Measurements from ENCODE around the gene FARP2.
"Not testable (repeated sequence)": the region's sequence is repeated elsewhere in the genome, so short reads cannot be mapped to it uniquely, and the experiment has no call there.

The FARP2 gene

DNA sequence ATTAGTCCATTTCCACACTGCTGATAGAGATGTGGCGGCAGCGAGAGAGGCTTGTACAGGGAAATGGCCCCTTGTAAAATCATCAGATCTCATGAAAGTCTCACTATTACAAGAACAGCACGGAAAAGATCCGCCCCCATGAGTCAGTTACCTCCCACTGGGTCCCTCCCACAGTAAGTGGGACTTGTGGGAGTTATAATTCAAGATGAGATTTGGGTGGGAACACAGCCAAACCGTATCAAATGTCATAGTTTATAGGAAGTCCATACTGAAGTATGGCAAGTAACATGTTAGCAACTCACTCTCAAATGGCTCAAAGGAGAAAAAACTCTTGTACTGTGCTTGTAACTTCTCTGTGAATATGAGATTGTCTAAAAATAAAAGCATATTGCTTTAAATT lies 56.1 kb downstream of the FARP2 start (continued):
- TF ChIP-seq ISL1 (CRISPR knock-in tag; IDR thresholded peaks at IDR 0.05): no peak
- TF ChIP-seq RARB (CRISPR knock-in tag; IDR thresholded peaks at IDR 0.05): no peak
- TF ChIP-seq ZNF70 (CRISPR knock-in tag; IDR thresholded peaks at IDR 0.05): no peak
- TF ChIP-seq OSR1 (CRISPR knock-in tag; IDR thresholded peaks at IDR 0.05): no peak
- TF ChIP-seq, protein P1, sequence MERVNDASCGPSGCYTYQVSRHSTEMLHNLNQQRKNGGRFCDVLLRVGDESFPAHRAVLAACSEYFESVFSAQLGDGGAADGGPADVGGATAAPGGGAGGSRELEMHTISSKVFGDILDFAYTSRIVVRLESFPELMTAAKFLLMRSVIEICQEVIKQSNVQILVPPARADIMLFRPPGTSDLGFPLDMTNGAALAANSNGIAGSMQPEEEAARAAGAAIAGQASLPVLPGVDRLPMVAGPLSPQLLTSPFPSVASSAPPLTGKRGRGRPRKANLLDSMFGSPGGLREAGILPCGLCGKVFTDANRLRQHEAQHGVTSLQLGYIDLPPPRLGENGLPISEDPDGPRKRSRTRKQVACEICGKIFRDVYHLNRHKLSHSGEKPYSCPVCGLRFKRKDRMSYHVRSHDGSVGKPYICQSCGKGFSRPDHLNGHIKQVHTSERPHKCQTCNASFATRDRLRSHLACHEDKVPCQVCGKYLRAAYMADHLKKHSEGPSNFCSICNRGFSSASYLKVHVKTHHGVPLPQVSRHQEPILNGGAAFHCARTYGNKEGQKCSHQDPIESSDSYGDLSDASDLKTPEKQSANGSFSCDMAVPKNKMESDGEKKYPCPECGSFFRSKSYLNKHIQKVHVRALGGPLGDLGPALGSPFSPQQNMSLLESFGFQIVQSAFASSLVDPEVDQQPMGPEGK (CRISPR knock-in tag; IDR thresholded peaks at IDR 0.05; ENCODE audit: borderline replicate concordance): no peak
- no peak for TF ChIP-seq GLIS3 (CRISPR knock-in tag; IDR thresholded peaks at IDR 0.05)
- TF ChIP-seq, protein P2, sequence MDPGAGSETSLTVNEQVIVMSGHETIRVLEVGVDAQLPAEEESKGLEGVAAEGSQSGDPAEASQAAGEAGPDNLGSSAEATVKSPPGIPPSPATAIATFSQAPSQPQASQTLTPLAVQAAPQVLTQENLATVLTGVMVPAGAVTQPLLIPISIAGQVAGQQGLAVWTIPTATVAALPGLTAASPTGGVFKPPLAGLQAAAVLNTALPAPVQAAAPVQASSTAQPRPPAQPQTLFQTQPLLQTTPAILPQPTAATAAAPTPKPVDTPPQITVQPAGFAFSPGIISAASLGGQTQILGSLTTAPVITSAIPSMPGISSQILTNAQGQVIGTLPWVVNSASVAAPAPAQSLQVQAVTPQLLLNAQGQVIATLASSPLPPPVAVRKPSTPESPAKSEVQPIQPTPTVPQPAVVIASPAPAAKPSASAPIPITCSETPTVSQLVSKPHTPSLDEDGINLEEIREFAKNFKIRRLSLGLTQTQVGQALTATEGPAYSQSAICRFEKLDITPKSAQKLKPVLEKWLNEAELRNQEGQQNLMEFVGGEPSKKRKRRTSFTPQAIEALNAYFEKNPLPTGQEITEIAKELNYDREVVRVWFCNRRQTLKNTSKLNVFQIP (CRISPR knock-in tag; IDR thresholded peaks at IDR 0.05; ENCODE audit: borderline replicate concordance, low read depth): no peak
- TF ChIP-seq CSDC2 (CRISPR knock-in tag; IDR thresholded peaks at IDR 0.05): no peak
- no peak for TF ChIP-seq ZFP3 (CRISPR knock-in tag; IDR thresholded peaks at IDR 0.05)
- TF ChIP-seq ARNTL (CRISPR knock-in tag; IDR thresholded peaks at IDR 0.05; ENCODE audit: borderline replicate concordance, low read depth): no peak
- TF ChIP-seq TCF4 (CRISPR knock-in tag; IDR thresholded peaks at IDR 0.05; ENCODE audit: borderline replicate concordance): no peak

DNA sequence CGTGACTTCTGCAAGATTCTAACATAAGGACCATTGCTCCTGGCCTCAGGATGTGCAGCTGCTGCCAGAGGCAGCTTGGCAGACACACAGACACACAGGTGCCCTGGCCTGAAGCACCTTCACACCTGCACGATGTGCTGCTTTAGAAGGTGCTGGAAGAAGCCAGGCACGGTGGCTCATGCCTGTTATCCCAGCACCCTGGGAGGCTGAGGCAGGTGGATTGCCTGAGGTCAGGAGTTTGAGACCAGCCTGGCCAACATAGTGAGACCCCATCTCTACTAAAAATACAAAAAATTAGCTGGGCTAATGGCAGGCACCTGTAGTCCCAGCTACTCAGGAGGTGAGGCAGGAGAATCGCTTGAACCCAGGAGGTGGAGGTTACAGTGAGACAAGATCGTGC lies 57.4 kb downstream of the FARP2 start:
- ATAC-seq: not testable (repeated sequence)

DNA sequence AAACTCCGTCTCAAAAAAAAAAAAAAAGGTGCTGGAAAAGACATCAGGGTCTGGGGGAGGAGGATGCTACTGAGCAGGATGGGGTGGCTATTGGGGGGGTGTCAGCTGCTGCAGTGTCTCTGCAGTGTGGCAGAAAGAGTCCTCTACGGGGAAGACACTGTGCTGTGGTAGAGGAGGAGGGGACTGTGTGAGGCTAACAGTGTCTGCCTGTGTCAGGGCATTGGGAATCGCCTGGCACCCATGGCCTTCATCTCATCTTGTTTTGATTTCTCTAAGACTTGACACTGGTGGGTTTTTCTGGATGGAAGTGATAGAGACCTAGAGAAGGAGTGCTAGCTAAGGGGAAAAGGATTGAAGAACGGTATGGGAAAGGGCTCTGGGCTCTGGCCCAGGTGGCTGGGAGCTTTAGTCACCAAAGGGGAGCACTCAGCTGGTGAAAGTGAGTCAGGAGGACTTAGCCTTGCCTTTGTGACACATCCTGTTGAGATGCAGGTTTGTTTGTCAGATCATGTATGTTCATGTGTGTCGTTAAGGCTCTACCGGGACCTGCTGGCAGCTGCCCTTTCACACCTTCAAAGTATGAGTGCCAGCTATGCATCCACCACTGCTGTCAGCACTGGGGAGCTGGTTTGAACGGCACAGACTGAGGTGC lies 58.0 kb downstream of the FARP2 start:
- TF ChIP-seq ZNF70 (CRISPR knock-in tag; IDR thresholded peaks at IDR 0.05): no peak
- no peak for TF ChIP-seq GLIS3 (CRISPR knock-in tag; IDR thresholded peaks at IDR 0.05)
- TF ChIP-seq, protein P3, sequence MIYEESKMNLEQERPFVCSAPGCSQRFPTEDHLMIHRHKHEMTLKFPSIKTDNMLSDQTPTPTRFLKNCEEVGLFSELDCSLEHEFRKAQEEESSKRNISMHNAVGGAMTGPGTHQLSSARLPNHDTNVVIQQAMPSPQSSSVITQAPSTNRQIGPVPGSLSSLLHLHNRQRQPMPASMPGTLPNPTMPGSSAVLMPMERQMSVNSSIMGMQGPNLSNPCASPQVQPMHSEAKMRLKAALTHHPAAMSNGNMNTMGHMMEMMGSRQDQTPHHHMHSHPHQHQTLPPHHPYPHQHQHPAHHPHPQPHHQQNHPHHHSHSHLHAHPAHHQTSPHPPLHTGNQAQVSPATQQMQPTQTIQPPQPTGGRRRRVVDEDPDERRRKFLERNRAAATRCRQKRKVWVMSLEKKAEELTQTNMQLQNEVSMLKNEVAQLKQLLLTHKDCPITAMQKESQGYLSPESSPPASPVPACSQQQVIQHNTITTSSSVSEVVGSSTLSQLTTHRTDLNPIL (CRISPR knock-in tag; IDR thresholded peaks at IDR 0.05; ENCODE audit: low read depth): no peak
- no peak for TF ChIP-seq OSR1 (CRISPR knock-in tag; IDR thresholded peaks at IDR 0.05)
- no peak for TF ChIP-seq SNAI2 (CRISPR knock-in tag; IDR thresholded peaks at IDR 0.05)
- no peak for TF ChIP-seq ZNF565 (CRISPR knock-in tag; conservative IDR thresholded peaks at IDR 0.05; ENCODE audit: low read depth)
- no peak for TF ChIP-seq RARB (CRISPR knock-in tag; IDR thresholded peaks at IDR 0.05)
- no peak for TF ChIP-seq ESRRG (CRISPR knock-in tag; IDR thresholded peaks at IDR 0.05)
- TF ChIP-seq ISL1 (CRISPR knock-in tag; IDR thresholded peaks at IDR 0.05): no peak
- TF ChIP-seq, protein P4, sequence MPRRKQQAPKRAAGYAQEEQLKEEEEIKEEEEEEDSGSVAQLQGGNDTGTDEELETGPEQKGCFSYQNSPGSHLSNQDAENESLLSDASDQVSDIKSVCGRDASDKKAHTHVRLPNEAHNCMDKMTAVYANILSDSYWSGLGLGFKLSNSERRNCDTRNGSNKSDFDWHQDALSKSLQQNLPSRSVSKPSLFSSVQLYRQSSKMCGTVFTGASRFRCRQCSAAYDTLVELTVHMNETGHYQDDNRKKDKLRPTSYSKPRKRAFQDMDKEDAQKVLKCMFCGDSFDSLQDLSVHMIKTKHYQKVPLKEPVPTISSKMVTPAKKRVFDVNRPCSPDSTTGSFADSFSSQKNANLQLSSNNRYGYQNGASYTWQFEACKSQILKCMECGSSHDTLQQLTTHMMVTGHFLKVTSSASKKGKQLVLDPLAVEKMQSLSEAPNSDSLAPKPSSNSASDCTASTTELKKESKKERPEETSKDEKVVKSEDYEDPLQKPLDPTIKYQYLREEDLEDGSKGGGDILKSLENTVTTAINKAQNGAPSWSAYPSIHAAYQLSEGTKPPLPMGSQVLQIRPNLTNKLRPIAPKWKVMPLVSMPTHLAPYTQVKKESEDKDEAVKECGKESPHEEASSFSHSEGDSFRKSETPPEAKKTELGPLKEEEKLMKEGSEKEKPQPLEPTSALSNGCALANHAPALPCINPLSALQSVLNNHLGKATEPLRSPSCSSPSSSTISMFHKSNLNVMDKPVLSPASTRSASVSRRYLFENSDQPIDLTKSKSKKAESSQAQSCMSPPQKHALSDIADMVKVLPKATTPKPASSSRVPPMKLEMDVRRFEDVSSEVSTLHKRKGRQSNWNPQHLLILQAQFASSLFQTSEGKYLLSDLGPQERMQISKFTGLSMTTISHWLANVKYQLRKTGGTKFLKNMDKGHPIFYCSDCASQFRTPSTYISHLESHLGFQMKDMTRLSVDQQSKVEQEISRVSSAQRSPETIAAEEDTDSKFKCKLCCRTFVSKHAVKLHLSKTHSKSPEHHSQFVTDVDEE (CRISPR knock-in tag; IDR thresholded peaks at IDR 0.05): no peak
- TF ChIP-seq ZNF8 (CRISPR knock-in tag; IDR thresholded peaks at IDR 0.05): no peak
- no peak for TF ChIP-seq PPARA (CRISPR knock-in tag; IDR thresholded peaks at IDR 0.05; ENCODE audit: borderline replicate concordance)
- TF ChIP-seq, protein P1 (CRISPR knock-in tag; IDR thresholded peaks at IDR 0.05; ENCODE audit: borderline replicate concordance): no peak
- no peak for TF ChIP-seq ZFP3 (CRISPR knock-in tag; IDR thresholded peaks at IDR 0.05)
- TF ChIP-seq TCF4 (CRISPR knock-in tag; IDR thresholded peaks at IDR 0.05; ENCODE audit: borderline replicate concordance): no peak
- TF ChIP-seq, protein P5, sequence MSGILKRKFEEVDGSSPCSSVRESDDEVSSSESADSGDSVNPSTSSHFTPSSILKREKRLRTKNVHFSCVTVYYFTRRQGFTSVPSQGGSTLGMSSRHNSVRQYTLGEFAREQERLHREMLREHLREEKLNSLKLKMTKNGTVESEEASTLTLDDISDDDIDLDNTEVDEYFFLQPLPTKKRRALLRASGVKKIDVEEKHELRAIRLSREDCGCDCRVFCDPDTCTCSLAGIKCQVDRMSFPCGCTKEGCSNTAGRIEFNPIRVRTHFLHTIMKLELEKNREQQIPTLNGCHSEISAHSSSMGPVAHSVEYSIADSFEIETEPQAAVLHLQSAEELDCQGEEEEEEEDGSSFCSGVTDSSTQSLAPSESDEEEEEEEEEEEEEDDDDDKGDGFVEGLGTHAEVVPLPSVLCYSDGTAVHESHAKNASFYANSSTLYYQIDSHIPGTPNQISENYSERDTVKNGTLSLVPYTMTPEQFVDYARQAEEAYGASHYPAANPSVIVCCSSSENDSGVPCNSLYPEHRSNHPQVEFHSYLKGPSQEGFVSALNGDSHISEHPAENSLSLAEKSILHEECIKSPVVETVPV (CRISPR knock-in tag; IDR thresholded peaks at IDR 0.05): no peak
- TF ChIP-seq BACH2 (CRISPR knock-in tag; IDR thresholded peaks at IDR 0.05; ENCODE audit: borderline replicate concordance): no peak
- TF ChIP-seq CSDC2 (CRISPR knock-in tag; IDR thresholded peaks at IDR 0.05): no peak
- TF ChIP-seq, protein P2 (CRISPR knock-in tag; IDR thresholded peaks at IDR 0.05; ENCODE audit: borderline replicate concordance, low read depth): no peak
- no peak for TF ChIP-seq ZFP30 (CRISPR knock-in tag; IDR thresholded peaks at IDR 0.05)
- ATAC-seq: no peak
